ENCODE data around the gene KAT5. TPM values are rescaled to one million over a fixed set of nuclear protein-coding genes. Genes with fewer than 3 reads are reported as not detected.

Gene KAT5
- total RNA-seq, 1 donor from 2014 or later = 31.0 TPM

- Histone ChIP-seq H3K27ac (peak overlapping the region; percentile 96 to 100), H3K27me3 (no peaks in the 10 kb centered on the region), H3K9me3 (no peaks in the 10 kb centered on the region), H3K4me3 (no peak overlapping the region), H3K36me3 (peaks cover 17 to 26% of the 10 kb centered on the region in 2 donors), H3K4me1 (peaks cover 4 to 19% of the 10 kb centered on the region in 2 donors)
- TF ChIP-seq, protein P1, sequence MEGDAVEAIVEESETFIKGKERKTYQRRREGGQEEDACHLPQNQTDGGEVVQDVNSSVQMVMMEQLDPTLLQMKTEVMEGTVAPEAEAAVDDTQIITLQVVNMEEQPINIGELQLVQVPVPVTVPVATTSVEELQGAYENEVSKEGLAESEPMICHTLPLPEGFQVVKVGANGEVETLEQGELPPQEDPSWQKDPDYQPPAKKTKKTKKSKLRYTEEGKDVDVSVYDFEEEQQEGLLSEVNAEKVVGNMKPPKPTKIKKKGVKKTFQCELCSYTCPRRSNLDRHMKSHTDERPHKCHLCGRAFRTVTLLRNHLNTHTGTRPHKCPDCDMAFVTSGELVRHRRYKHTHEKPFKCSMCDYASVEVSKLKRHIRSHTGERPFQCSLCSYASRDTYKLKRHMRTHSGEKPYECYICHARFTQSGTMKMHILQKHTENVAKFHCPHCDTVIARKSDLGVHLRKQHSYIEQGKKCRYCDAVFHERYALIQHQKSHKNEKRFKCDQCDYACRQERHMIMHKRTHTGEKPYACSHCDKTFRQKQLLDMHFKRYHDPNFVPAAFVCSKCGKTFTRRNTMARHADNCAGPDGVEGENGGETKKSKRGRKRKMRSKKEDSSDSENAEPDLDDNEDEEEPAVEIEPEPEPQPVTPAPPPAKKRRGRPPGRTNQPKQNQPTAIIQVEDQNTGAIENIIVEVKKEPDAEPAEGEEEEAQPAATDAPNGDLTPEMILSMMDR (IDR thresholded peaks at IDR 0.05) = no peak
- intact Hi-C loops (cut with DNase I) = loop anchor here (2.0 to 10.0 kb wide), 2 partner anchors 60 to 96 kb away; partner anchors contain the start of genes MAP3K11 and PCNX3
- DNase-seq (ENCODE audit: low spot score in 2 of 2) = no peak
These were observed 1.6 kb upstream of the KAT5 start for GRCh38 chr11:65710421-65710820.

DNA sequence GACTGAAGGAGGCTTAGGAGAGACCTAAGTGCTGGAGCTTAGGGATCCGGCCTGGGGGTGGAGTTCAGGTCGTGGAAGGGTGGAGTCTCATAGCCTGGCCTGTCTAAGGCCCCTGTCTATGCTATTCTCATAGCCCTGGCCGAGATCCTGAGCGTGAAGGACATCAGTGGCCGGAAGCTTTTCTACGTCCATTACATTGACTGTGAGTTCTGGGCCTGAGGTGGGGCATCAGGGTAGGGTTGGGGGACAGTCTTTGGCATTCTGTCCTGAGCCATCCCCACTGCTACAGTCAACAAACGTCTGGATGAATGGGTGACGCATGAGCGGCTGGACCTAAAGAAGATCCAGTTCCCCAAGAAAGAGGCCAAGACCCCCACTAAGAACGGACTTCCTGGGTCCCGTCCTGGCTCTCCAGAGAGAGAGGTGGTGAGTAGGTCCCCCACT, 603 bp downstream of the KAT5 start:
- Histone ChIP-seq H3K27me3 (no peaks in the 10 kb centered on the region), H3K4me1 (peaks cover 4 to 19% of the 10 kb centered on the region in 2 donors), H3K4me3 (peak overlapping the region; percentile 72 to 94), H3K36me3 (peaks cover 38 to 48% of the 10 kb centered on the region in 2 donors), H3K27ac (peak overlapping the region; percentile 96 to 100), H3K9me3 (no peaks in the 10 kb centered on the region)
- DNase-seq (ENCODE audit: low spot score in 2 of 2) = no peak
- intact Hi-C loops (cut with DNase I) = loop anchor here (1.0 to 10.0 kb wide), 5 partner anchors 8 to 207 kb away; partner anchors contain the start of genes C11orf68, DRAP1, MAP3K11 and PCNX3
- TF ChIP-seq, protein P1 (IDR thresholded peaks at IDR 0.05) = no peak

DNA sequence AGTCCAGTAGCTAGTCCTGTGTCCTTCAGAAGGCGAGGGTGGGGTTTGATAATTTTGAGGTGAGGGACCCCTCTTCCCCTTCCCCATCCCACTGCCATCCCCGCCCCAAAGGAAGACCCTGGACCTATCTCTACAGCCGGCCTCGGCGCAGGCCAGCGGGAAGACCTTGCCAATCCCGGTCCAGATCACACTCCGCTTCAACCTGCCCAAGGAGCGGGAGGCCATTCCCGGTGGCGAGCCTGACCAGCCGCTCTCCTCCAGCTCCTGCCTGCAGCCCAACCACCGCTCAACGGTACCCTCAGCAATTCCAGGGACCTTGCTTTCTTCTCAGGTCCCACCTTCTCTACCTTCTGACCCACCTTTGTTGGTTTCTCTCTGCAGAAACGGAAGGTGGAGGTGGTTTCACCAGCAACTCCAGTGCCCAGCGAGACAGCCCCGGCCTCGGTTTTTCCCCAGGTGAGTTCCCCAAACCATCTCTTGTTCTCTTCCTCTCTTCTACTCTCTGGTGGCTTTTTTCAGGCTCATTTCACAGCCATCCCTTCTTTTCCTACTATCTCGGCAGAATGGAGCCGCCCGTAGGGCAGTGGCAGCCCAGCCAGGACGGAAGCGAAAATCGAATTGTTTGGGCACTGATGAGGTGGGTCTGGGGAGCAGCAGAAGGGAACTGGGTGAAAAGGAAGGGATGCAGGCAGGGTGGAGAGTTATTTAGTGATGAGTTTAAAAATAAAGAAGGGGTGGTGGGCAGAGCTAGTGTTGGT, 1.3 kb downstream of the KAT5 start:
- H3K4me1 ChIP-seq = peaks cover 4 to 22% of the 10 kb centered on the region in 2 donors
- peaks cover 45 to 56% of the 10 kb centered on the region in 2 donors for H3K36me3 ChIP-seq
- H3K4me3 ChIP-seq = peak overlapping the region; percentile 72 to 94
- TF ChIP-seq, protein P1 (IDR thresholded peaks at IDR 0.05) = no peak
- no peak for DNase-seq (ENCODE audit: low spot score in 2 of 2)
- intact Hi-C loops (cut with DNase I) = loop anchor here (10.0 kb wide), 1 partner anchor 99 kb away; the partner anchor contains the start of genes MAP3K11 and PCNX3
- H3K27me3 ChIP-seq = no peaks in the 10 kb centered on the region
- H3K27ac ChIP-seq = peak overlapping the region; percentile 96 to 100
- no peaks in the 10 kb centered on the region for H3K9me3 ChIP-seq

DNA sequence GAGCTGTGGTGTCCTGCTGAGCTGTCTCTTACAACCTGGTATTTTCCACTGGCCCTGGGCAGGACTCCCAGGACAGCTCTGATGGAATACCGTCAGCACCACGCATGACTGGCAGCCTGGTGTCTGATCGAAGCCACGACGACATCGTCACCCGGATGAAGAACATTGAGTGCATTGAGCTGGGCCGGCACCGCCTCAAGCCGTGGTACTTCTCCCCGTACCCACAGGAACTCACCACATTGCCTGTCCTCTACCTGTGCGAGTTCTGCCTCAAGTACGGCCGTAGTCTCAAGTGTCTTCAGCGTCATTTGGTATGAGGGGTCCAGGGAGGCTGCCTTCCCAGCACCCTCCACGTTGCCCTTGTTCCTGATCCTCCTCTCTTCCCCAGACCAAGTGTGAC, 2.4 kb downstream of the KAT5 start:
- peaks cover 55 to 65% of the 10 kb centered on the region in 2 donors for H3K36me3 ChIP-seq
- intact Hi-C loops (cut with DNase I) = loop anchor here (10.0 kb wide), 1 partner anchor 100 kb away; the partner anchor contains the start of genes MAP3K11 and PCNX3
- no peak overlapping the region for H3K27ac ChIP-seq
- H3K27me3 ChIP-seq = no peaks in the 10 kb centered on the region
- DNase-seq (ENCODE audit: low spot score in 2 of 2) = no peak
- H3K4me1 ChIP-seq = peaks cover 5 to 31% of the 10 kb centered on the region in 2 donors
- no peaks in the 10 kb centered on the region for H3K9me3 ChIP-seq
- H3K4me3 ChIP-seq = no peak overlapping the region
- TF ChIP-seq, protein P1 (IDR thresholded peaks at IDR 0.05) = no peak

- intact Hi-C loops (cut with DNase I) = loop anchor here (10.0 kb wide), 1 partner anchor 102 kb away; the partner anchor contains the start of genes MAP3K11 and PCNX3
- no peak for DNase-seq (ENCODE audit: low spot score in 2 of 2)
- peaks cover 55 to 65% of the 10 kb centered on the region in 2 donors for H3K36me3 ChIP-seq
These were observed 4.2 kb downstream of the KAT5 start for GRCh38 chr11:65716302-65716701.

More at GRCh38 chr11:65716302-65716701, 4.2 kb downstream of the KAT5 start:
- TF ChIP-seq, protein P1 (IDR thresholded peaks at IDR 0.05) = no peak
- H3K27ac ChIP-seq = no peak overlapping the region
- no peaks in the 10 kb centered on the region for H3K9me3 ChIP-seq
- no peak overlapping the region for H3K4me3 ChIP-seq
- H3K4me1 ChIP-seq = peaks cover 9 to 29% of the 10 kb centered on the region in 2 donors
- H3K27me3 ChIP-seq = no peaks in the 10 kb centered on the region

All from ascending aorta (tissue), 2 donors.